Smooth muscle cell (in vitro differentiated cells): ENCODE measurements around the gene GPRC5D. TPM values are rescaled to one million over a fixed set of nuclear protein-coding genes. Genes with fewer than 3 reads are reported as not detected.

ENCODE experiments used
- DNase-seq: peaks from one replicate; lab custom pipeline; 2025; ENCODE audit not compliant: unreplicated experiment; lab: John Stamatoyannopoulos, UW
- H2AFZ ChIP-seq: fragments of 200-600 bp; sonication (generic); 2 replicates; pipeline ENCODE4 v1.6.0; 2016; ENCODE audit warnings: antibody characterized with exemption, low read depth, mild to moderate bottlenecking
- H3F3A ChIP-seq: fragments of 200-600 bp; sonication (generic); 2 replicates; pipeline ENCODE4 v1.6.0; 2017; ENCODE audit warnings: antibody characterized with exemption, low read depth
- H3K27ac ChIP-seq: fragments of 200-600 bp; sonication (generic); 2 replicates; pipeline ENCODE4 v1.5.1; 2016; ENCODE audit warnings: low read depth, mild to moderate bottlenecking
- H3K27me3 ChIP-seq: fragments of 200-600 bp; sonication (generic); 2 replicates; pipeline ENCODE4 v1.6.1; 2016; ENCODE audit warnings: low read depth, mild to moderate bottlenecking
- H3K36me3 ChIP-seq: fragments of 200-600 bp; sonication (generic); 2 replicates; pipeline ENCODE4 v1.5.1; 2016; ENCODE audit warnings: low read depth
- H3K4me1 ChIP-seq: fragments of 200-600 bp; sonication (generic); 2 replicates; pipeline ENCODE4 v1.5.1; 2016; ENCODE audit warnings: low read depth
- H3K4me2 ChIP-seq: fragments of 200-600 bp; sonication (generic); 2 replicates; pipeline ENCODE4 v1.6.0; 2016; ENCODE audit warnings: mild to moderate bottlenecking
- H3K4me3 ChIP-seq: fragments of 200-600 bp; sonication (generic); 2 replicates; pipeline ENCODE4 v1.5.1; 2016; ENCODE audit warnings: mild to moderate bottlenecking
- H3K79me2 ChIP-seq: fragments of 200-600 bp; sonication (generic); 2 replicates; pipeline ENCODE4 v1.6.0; 2016; ENCODE audit warnings: low read depth, mild to moderate bottlenecking
- H3K9ac ChIP-seq: fragments of 200-600 bp; sonication (generic); 2 replicates; pipeline ENCODE4 v1.6.0; 2016; ENCODE audit warnings: low read depth
- H3K9me3 ChIP-seq: fragments of 200-600 bp; sonication (generic); replicated peaks from 2 replicates; pipeline ENCODE4 v1.5.1; 2016; ENCODE audit warnings: low read depth
- H4K20me1 ChIP-seq: fragments of 200-600 bp; sonication (generic); 2 replicates; pipeline ENCODE4 v1.6.0; 2016; ENCODE audit warnings: low read depth
- CTCF ChIP-seq: fragments of 200-600 bp; sonication (generic); IDR thresholded peaks from 2 replicates; pipeline ENCODE4 v1.5.1; 2017; ENCODE audit warnings: borderline replicate concordance, mild to moderate bottlenecking, antibody characterized with exemption; ENCODE audit not compliant: insufficient read depth, poor library complexity, severe bottlenecking
- whole genome bisulfite sequencing: methylation state at CpG from one replicate; pipeline ENCODE4 v1.1.7; 2016; ENCODE audit warnings: low lambda C conversion rate; 5-methylcytosine and 5-hydroxymethylcytosine counted together
- polyA plus RNA-seq: library from polyadenylated mRNA; unstranded; fragments of >200 nt; fragmentation: Nextera tagmentation; extraction: Ambion mirVana; gene quantifications from 2 replicates; pipeline ENCODE4 v1.2.1, GENCODE V29; 2016
- total RNA-seq: library from RNA; depleted of rRNA; stranded (reverse); fragments of >200 nt; gene quantifications from 2 replicates; pipeline ENCODE4 v1.2.3, GENCODE V29; 2014

The GPRC5D gene
- total and polyA plus RNA-seq, 2 experiments from 2014 or later: not detected

GRCh38 chr12:12951504-12951903, 466 bp downstream of the GPRC5D start:
- DNase-seq: no peak
- Histone ChIP-seq H2AFZ (no peak overlapping the region), H3F3A (no peaks in the 10 kb centered on the region), H3K4me2 (no peak overlapping the region), H3K27me3 (no peaks in the 10 kb centered on the region), H3K9ac (no peak overlapping the region), H4K20me1 (no peaks in the 10 kb centered on the region), H3K4me1 (no peaks in the 10 kb centered on the region), H3K4me3 (no peak overlapping the region), H3K36me3 (no peaks in the 10 kb centered on the region), H3K9me3 (no peaks in the 10 kb centered on the region), H3K27ac (no peak overlapping the region), H3K79me2 (no peaks in the 10 kb centered on the region)
- 100% methylated on average over 1 of the region's 1 CpG for WGBS
- TF ChIP-seq CTCF: no peak

- WGBS: 94% methylated on average over 4 of the region's 4 CpGs
- H3K27me3 ChIP-seq: no peaks in the 10 kb centered on the region
- TF ChIP-seq CTCF: no peak
- no peaks in the 10 kb centered on the region for H4K20me1 ChIP-seq
- H3K9ac ChIP-seq: no peak overlapping the region
- no peaks in the 10 kb centered on the region for H3K4me1 ChIP-seq
- H3K4me2 ChIP-seq: no peak overlapping the region
- H3K4me3 ChIP-seq: no peak overlapping the region
- no peaks in the 10 kb centered on the region for H3K79me2 ChIP-seq
- no peak overlapping the region for H3K27ac ChIP-seq
- H3K36me3 ChIP-seq: no peaks in the 10 kb centered on the region
- no peaks in the 10 kb centered on the region for H3K9me3 ChIP-seq
- no peak overlapping the region for H2AFZ ChIP-seq
- H3F3A ChIP-seq: no peaks in the 10 kb centered on the region
- no peak for DNase-seq
Measured at GRCh38 chr12:12947902-12948301, 4.1 kb downstream of the GPRC5D start.

GRCh38 chr12:12946686-12947355, 5.1 kb downstream of the GPRC5D start:
- Histone ChIP-seq H3K27me3 (no peaks in the 10 kb centered on the region), H3K27ac (no peak overlapping the region), H3K4me1 (no peaks in the 10 kb centered on the region), H3F3A (no peaks in the 10 kb centered on the region), H4K20me1 (no peaks in the 10 kb centered on the region), H2AFZ (no peak overlapping the region), H3K4me2 (no peak overlapping the region), H3K9ac (no peak overlapping the region), H3K79me2 (no peaks in the 10 kb centered on the region), H3K9me3 (no peaks in the 10 kb centered on the region), H3K36me3 (no peaks in the 10 kb centered on the region), H3K4me3 (no peak overlapping the region)
- TF ChIP-seq CTCF: no peak
- WGBS: 90% methylated on average over 7 of the region's 7 CpGs
- DNase-seq: no peak

GRCh38 chr12:12945591-12945990, 6.4 kb downstream of the GPRC5D start:
- no peak overlapping the region for H3K4me3 ChIP-seq
- no peaks in the 10 kb centered on the region for H3K79me2 ChIP-seq
- H3K27ac ChIP-seq: no peak overlapping the region

More at GRCh38 chr12:12945591-12945990, 6.4 kb downstream of the GPRC5D start:
- H2AFZ ChIP-seq: no peak overlapping the region
- no peaks in the 10 kb centered on the region for H4K20me1 ChIP-seq
- no peaks in the 10 kb centered on the region for H3K36me3 ChIP-seq
- no peak for TF ChIP-seq CTCF
- H3K4me1 ChIP-seq: no peaks in the 10 kb centered on the region
- no peak overlapping the region for H3K4me2 ChIP-seq
- H3F3A ChIP-seq: no peaks in the 10 kb centered on the region
- H3K9me3 ChIP-seq: no peaks in the 10 kb centered on the region
- no peak overlapping the region for H3K9ac ChIP-seq
- DNase-seq: no peak
- H3K27me3 ChIP-seq: no peaks in the 10 kb centered on the region
